Neuron (in vitro differentiated cells): ENCODE results near the gene AKT3.

Experiments used
- H2AFZ ChIP-seq: one replicate; pipeline ENCODE4 v1.6.1; 2013; ENCODE audit warnings: low read depth, mild to moderate bottlenecking, inconsistent platforms, low read length, moderate library complexity
- H3K27me3 ChIP-seq: one replicate; pipeline ENCODE4 v1.6.1; 2013; ENCODE audit warnings: low read length; ENCODE audit not compliant: insufficient read depth
- H3K36me3 ChIP-seq: one replicate; pipeline ENCODE4 v1.6.1; 2013; ENCODE audit warnings: low read length; ENCODE audit not compliant: insufficient read depth
- H3K4me1 ChIP-seq: one replicate; pipeline ENCODE4 v1.6.1; 2013; ENCODE audit warnings: low read length; ENCODE audit not compliant: insufficient read depth
- H3K4me3 ChIP-seq: 2 replicates; pipeline ENCODE4 v1.5.1; 2013; ENCODE audit warnings: mild to moderate bottlenecking, low read length, moderate library complexity
- H3K9me3 ChIP-seq: one replicate; pipeline ENCODE4 v1.6.1; 2013; ENCODE audit warnings: low read length

The AKT3 gene

GRCh38 chr1:243754348-243754747, 95.7 kb downstream of the AKT3 start:
- Histone ChIP-seq H2AFZ (no peak overlapping the region), H3K4me1 (peaks cover 7% of the 10 kb centered on the region), H3K4me3 (no peak overlapping the region), H3K27me3 (no peaks in the 10 kb centered on the region), H3K36me3 (no peaks in the 10 kb centered on the region), H3K9me3 (no peaks in the 10 kb centered on the region)

GRCh38 chr1:243751506-243751905, 98.5 kb downstream of the AKT3 start:
- peaks cover 27% of the 10 kb centered on the region for H3K4me1 ChIP-seq
- H3K36me3 ChIP-seq: no peaks in the 10 kb centered on the region
- no peaks in the 10 kb centered on the region for H3K27me3 ChIP-seq
- H3K9me3 ChIP-seq: no peaks in the 10 kb centered on the region
- H3K4me3 ChIP-seq: no peak overlapping the region
- H2AFZ ChIP-seq: no peak overlapping the region

DNA sequence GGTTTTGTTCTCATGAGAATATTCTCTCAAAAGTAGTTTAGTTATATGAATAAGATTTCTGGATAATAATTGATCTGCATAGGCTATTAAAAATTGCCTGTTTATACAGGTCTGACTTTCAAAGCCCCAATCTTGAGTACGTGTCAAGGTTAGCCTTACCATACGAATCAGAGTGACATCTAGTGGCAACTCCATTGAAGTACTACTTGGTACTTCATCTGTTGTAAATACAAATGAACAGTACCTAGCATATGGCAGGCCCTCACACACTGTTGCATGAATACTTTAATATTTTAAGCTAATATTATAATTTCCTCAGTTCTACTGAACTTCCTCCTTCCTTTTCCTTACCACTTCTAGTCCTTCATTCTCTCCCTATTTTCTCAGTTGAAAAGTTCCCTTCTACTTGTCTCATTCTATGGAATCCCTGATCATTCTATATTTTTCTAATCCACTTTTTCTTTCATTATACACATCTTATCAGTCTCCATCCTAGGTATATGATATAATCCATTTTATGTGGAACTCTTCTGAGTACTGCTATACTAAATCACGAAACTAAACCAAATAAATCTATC, 101.2 kb downstream of the AKT3 start:
- Histone ChIP-seq H3K27me3 (no peaks in the 10 kb centered on the region), H3K4me1 (peaks cover 45% of the 10 kb centered on the region), H3K4me3 (no peak overlapping the region), H2AFZ (no peak overlapping the region), H3K36me3 (no peaks in the 10 kb centered on the region), H3K9me3 (no peaks in the 10 kb centered on the region)

DNA sequence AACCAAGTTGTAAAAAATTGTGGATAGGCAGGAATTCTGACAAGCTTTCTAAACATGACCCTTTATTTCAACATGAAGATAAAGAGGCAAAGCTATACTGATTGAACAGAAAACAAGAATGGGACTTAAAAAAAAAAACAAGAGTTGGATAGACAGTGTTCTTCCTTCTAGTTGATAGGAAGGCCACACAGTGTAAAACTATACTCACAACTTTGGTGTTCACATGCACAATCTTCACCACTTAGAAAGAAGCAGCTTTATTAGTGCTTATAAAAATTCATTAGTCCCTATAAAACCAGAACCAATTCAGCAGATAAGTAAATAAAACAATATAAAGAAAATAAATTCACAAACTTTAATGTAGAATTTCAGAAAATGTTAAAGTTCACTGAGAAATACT, 101.8 kb downstream of the AKT3 start:
- peaks cover 45% of the 10 kb centered on the region for H3K4me1 ChIP-seq
- no peaks in the 10 kb centered on the region for H3K36me3 ChIP-seq
- H3K4me3 ChIP-seq: no peak overlapping the region
- no peaks in the 10 kb centered on the region for H3K27me3 ChIP-seq
- no peaks in the 10 kb centered on the region for H3K9me3 ChIP-seq
- H2AFZ ChIP-seq: no peak overlapping the region

GRCh38 chr1:243746751-243747150, 103.3 kb downstream of the AKT3 start:
- peaks cover 2% of the 10 kb centered on the region for H3K9me3 ChIP-seq
- H3K36me3 ChIP-seq: no peaks in the 10 kb centered on the region
- H3K4me3 ChIP-seq: no peak overlapping the region
- H2AFZ ChIP-seq: no peak overlapping the region
- no peaks in the 10 kb centered on the region for H3K27me3 ChIP-seq
- peaks cover 44% of the 10 kb centered on the region for H3K4me1 ChIP-seq

DNA sequence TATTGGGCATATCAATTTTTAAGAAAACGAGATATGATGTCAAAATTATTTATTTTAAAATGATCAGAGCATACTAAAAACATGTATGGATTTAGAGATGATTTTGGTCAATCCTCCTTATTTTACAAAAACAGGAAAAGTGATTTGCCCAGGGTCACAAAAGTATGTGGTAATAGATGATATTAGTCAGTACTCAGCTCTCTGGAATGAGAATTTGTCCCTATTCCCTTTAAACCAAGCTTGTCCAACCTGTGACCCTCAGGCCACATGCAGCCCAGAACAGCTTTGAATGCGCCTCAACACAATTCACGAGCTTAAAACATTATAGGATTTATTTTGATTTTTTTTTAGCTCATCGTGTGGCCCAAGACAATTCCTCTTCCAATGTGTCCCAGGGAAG, 104.7 kb downstream of the AKT3 start:
- Histone ChIP-seq H2AFZ (no peak overlapping the region), H3K4me3 (no peak overlapping the region), H3K36me3 (no peaks in the 10 kb centered on the region), H3K9me3 (peaks cover 2% of the 10 kb centered on the region), H3K4me1 (peaks cover 46% of the 10 kb centered on the region), H3K27me3 (no peaks in the 10 kb centered on the region)

GRCh38 chr1:243742819-243743218, 107.2 kb downstream of the AKT3 start:
- Histone ChIP-seq H3K36me3 (no peaks in the 10 kb centered on the region), H3K9me3 (peaks cover 2% of the 10 kb centered on the region), H3K4me3 (no peak overlapping the region), H2AFZ (no peak overlapping the region), H3K27me3 (no peaks in the 10 kb centered on the region), H3K4me1 (peaks cover 61% of the 10 kb centered on the region)

- Histone ChIP-seq H3K36me3 (no peaks in the 10 kb centered on the region), H2AFZ (no peak overlapping the region), H3K9me3 (peaks cover 2% of the 10 kb centered on the region), H3K4me3 (no peak overlapping the region), H3K27me3 (no peaks in the 10 kb centered on the region), H3K4me1 (peaks cover 55% of the 10 kb centered on the region)
Measured at GRCh38 chr1:243740255-243740999, 109.6 kb downstream of the AKT3 start.

DNA sequence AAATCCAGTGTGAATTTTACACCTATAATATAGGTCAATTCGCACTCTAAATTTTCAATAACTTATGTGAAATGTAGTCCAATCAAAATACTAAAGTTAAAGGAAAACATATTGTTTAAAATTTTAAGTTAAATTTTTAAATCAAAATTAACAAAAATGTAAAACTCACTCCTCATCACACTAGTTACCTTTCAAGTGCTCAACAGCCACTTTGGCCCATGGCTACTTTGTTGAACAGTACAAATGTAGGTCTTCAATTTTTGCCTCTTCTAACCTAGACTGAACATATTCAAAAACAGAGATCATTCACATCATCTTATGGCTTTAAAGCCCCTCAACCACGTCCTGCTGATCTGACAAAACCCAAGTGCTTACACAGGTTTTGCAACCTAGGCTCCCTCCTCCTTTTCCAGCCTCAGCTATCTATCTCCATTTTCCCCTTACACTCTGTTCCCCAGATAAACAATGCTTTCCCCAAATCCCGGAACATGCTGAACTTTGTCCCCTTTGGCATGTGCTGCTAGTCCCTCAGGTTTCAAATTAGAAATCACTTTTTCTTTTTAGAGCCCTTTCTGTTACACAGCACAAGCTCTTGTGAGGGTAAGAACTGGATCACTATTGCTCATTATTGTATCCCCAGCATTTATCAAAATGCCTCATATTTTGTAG, 110.6 kb downstream of the AKT3 start:
- H3K4me3 ChIP-seq: no peak overlapping the region
- H3K9me3 ChIP-seq: peaks cover 2% of the 10 kb centered on the region
- no peaks in the 10 kb centered on the region for H3K27me3 ChIP-seq
- H2AFZ ChIP-seq: no peak overlapping the region
- peaks cover 47% of the 10 kb centered on the region for H3K4me1 ChIP-seq
- H3K36me3 ChIP-seq: no peaks in the 10 kb centered on the region

DNA sequence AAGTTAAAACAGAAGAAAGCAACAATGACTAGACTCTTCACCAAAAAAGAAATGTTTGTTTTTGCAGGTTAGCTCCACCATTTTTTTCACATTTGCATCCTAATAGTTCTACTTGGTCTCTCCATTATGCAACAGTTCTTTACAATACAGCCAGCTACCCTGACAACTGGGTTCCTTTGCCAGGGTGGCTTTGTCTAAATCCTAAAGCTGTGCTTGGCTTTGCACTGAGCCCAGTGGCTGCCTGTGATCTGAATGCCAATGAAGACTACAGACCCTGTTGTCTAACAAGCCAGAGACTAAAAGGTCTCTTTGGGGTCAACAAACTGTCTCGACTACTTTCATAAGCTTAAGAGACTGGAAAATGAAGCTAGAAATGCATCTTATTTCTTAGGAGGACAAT, 112.0 kb downstream of the AKT3 start:
- H2AFZ ChIP-seq: no peak overlapping the region
- no peaks in the 10 kb centered on the region for H3K27me3 ChIP-seq
- H3K36me3 ChIP-seq: no peaks in the 10 kb centered on the region
- peaks cover 2% of the 10 kb centered on the region for H3K9me3 ChIP-seq
- H3K4me1 ChIP-seq: peaks cover 47% of the 10 kb centered on the region
- no peak overlapping the region for H3K4me3 ChIP-seq

DNA sequence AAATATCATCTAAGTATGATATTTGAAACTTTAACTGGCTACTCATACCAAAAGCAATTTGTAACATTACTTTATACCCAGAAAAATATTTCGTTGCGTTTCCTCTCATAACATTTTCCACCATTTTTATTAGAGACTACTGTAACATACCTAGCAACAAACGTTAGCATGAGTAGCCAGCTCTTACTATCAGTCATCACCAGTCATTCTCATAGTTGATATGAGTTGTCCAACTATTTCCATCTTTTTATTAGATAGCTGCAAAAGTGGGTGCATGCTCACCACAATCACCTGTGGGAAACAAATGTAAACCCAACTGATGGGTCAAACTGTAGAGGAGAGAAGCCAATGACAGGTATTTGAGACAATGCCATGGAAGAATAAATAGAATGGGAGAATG, 114.6 kb downstream of the AKT3 start:
- H3K9me3 ChIP-seq: peaks cover 4% of the 10 kb centered on the region
- H3K27me3 ChIP-seq: no peaks in the 10 kb centered on the region
- peaks cover 42% of the 10 kb centered on the region for H3K4me1 ChIP-seq
- H3K36me3 ChIP-seq: no peaks in the 10 kb centered on the region
- H2AFZ ChIP-seq: no peak overlapping the region
- H3K4me3 ChIP-seq: no peak overlapping the region

DNA sequence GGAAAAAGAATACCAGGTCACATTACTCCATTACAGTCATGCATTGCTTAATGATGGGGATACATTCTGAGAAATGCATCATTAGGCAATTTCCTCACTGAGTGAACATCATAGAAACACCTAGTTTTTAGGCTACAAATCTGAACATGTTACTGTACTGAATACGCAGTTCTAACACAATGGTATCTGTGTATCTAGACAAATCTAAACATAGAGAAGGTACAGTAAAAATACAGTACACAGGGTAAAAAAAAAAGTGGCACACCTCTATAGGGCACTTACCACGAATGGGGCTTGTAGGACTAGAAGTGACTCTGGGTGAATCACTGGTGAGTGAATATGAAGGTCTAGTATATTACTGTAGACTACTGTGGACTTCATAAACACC, 115.7 kb downstream of the AKT3 start:
- Histone ChIP-seq H2AFZ (no peak overlapping the region), H3K27me3 (no peaks in the 10 kb centered on the region), H3K36me3 (no peaks in the 10 kb centered on the region), H3K4me1 (peaks cover 30% of the 10 kb centered on the region), H3K9me3 (peaks cover 7% of the 10 kb centered on the region), H3K4me3 (no peak overlapping the region)

DNA sequence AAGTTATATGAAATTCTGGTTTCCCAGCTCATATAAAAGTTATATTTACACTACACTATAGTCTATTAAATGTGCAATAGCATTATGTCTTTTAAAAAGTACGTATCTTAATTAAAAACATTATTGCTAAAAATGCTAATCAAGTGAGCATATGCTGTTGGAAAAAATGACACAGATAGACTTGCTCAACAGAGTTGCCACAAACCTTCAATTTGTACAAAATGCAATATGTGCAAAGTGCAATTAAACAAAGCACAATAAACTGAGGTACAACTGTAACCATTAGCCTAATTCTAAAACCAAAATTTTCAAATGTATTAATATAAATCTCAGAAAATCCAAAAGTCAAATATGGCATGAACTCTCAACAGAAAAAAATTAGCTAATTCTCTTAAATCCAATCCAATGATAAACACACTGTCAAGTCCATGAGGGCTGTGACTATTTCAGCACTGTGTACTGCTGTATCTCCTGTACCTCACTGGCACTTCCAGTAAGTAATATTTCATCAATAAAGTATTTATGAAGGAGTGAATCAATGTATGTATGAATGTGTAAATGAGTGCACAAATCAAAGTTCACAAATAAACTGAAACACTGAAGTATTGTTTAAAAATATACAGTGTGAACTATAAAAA, 116.3 kb downstream of the AKT3 start:
- Histone ChIP-seq H2AFZ (no peak overlapping the region), H3K36me3 (no peaks in the 10 kb centered on the region), H3K27me3 (no peaks in the 10 kb centered on the region), H3K4me1 (peaks cover 25% of the 10 kb centered on the region), H3K4me3 (no peak overlapping the region), H3K9me3 (peaks cover 7% of the 10 kb centered on the region)
